Right renal pelvis (tissue), 4 donors: ENCODE data around the gene APOBEC3F. TPM values are rescaled to one million over a fixed set of nuclear protein-coding genes. Genes with fewer than 3 reads are reported as not detected.
"Not testable (repeated sequence)": the region's sequence is repeated elsewhere in the genome, so short reads cannot be mapped to it uniquely, and the experiment has no call there.

Experiments used
- DNase-seq, 4 donors: peaks; one replicate each; pipeline ENCODE4 v3.0.0-alpha.2; 2013; ENCODE audit warnings: low read depth in 4 of 4, low spot score in 3 of 4, missing footprints in 1 of 4
- polyA plus RNA-seq, 4 donors: library from polyadenylated mRNA; unstranded; fragments of 120-200 nt; gene quantifications; one replicate each; pipeline ENCODE4 v1.2.1, GENCODE V29; 2013; ENCODE audit not compliant: insufficient read length in 4 of 4

APOBEC3F gene
- polyA plus RNA-seq, 4 donors: 5.9 to 9.8 (median 7.2) TPM

DNA sequence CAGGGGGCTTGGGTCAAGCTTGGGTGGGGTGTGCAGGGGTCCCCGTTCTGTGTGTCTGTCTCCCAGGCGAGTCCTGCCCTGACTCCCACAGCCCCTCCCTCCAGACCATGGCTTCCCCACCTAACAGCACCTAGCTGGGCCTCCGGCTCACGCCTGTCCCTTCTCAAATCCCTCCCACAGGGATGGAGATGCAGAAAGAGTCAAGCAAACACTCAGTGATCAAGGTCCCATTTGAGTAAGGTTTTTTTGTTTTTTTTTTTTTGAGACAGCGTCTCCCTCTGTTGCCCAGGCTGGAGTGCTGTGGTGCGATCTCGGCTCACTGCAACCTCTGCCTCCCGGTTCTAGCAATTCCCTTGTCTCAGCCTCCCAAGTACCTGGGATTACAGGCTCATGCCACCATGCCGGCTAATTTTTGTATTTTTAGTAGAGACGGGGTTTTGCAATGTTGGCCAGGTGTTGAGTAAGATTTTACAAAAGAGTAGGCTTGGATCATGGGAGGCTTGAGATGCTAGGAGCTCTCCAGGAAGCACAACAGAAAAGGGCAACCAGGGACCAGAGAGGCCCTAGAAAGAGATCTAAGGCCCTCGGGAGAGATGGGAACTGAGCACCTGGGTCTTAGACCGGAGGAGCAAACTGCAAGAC lies 14.0 kb upstream of the APOBEC3F start:
- DNase-seq: no peak

DNA sequence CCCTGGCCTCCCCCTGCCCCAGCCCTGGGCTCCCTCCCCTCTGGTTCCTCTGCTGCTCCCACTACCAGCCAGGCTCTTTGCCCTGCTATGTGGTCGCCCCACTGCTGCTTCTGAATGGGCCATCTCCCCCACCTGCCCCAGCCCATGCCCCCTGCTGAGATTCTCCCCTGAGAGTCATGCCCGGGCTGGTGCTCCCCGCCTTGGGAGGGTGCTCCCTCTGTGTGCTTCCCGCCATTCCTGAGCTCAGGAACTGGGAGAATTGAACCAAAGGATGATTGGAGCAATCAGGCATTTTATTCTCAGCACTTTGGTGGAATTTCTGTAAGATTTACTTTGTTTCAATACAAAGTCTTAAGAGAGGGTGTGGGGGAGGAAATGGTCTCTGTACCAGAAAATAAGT lies 12.9 kb upstream of the APOBEC3F start:
- no peak for DNase-seq

DNA sequence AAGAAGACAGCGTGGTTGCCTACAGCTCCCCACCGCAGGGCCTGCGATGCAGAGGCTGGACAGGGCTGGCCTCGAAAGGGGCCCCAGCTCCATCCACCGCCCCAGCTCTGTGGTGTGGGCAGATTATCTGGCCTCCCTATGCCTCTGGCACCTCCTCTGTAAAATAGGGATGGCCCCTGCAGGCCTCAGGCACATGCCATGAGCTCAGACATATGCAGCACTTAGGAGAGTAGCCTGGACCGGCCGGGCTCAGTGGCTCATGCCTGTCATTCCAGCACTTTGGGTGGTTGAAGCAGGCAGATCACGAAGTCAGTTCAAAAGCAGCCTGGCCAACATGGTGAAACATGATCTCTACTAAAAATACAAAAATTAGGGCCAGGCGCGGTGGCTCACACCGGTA lies 12.4 kb upstream of the APOBEC3F start:
- no peak for DNase-seq

DNA sequence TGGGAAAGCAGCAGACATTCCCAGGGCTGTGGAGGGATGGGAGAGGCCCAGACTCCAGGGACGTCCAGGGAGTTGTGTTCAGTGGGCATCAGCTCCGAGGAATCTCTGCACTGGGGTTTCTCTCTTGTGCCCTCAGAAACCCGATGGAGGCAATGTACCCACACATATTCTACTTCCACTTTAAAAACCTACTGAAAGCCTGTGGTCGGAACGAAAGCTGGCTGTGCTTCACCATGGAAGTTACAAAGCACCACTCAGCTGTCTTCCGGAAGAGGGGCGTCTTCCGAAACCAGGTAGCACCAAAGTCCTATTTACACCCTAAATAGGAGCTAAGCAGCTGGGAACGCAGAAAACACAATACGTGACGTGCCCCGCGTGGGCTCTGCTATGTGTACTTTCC lies 11.4 kb upstream of the APOBEC3F start:
- DNase-seq: no peak

DNA sequence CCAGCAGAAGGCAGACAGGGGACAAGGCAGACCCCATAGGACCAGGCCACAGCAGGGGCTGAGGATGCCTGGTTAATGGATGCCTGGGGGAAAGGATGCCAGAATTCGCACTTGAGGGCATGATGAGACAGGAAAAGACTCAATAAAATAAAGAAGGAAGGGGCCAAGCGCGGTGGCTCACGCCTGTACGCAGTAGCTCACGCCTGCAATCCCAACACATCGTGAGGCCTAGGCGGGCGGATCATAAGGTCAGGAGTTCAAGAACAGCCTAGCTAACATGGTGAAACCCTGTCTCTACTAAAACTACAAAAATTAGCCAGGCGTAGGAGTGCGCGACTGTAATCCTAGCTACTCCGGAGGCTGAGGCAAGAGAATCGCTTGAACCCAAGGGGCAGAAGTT lies 10.0 kb upstream of the APOBEC3F start:
- DNase-seq: no peak

DNA sequence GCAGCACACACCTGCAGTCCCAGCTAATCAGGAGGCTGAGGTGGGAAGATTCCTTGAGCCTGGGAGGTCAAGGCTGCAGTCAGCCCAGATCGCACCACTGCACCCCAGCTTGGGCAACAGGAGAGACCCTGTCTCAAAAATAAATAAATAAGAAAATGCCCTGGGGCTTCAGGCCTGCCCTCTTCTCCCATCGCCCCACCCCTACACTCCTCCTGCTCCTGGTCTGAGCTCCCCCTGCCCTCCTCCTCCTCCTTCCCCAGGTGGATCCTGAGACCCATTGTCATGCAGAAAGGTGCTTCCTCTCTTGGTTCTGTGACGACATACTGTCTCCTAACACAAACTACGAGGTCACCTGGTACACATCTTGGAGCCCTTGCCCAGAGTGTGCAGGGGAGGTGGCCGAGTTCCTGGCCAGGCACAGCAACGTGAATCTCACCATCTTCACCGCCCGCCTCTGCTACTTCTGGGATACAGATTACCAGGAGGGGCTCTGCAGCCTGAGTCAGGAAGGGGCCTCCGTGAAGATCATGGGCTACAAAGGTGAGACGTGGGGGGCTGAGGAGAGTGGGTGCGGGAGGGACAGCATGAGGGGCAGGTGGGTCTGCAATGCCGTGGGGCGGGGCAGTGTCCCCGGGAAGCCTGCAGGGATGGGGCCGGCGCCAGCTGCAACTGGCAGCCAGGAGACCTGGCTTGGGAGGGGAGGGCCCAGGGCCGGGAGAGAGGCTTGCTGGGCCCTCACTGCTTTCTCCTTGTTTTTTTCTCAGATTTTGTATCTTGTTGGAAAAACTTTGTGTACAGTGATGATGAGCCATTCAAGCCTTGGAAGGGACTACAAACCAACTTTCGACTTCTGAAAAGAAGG lies 9.0 kb upstream of the APOBEC3F start:
- DNase-seq: not testable (repeated sequence)

DNA sequence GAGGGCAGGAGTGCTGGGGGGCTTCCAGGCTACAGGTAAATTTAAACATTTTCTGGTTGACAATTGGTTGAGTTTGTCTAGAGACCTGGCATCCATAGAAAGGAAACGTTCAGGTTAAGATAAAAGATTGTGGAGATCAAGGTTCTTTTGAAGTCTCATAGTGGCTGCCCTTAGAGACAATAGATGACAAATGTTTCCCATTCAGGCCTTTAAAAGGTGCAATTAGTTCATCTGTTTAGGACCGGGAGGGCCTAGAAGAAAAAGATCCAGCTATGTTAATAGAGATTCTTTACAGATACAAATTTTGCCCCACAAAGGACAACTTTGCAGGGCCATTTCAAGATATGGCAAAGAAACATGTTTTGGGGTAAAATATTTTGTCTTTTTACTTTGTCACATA lies 3.6 kb upstream of the APOBEC3F start:
- not testable (repeated sequence) for DNase-seq

DNA sequence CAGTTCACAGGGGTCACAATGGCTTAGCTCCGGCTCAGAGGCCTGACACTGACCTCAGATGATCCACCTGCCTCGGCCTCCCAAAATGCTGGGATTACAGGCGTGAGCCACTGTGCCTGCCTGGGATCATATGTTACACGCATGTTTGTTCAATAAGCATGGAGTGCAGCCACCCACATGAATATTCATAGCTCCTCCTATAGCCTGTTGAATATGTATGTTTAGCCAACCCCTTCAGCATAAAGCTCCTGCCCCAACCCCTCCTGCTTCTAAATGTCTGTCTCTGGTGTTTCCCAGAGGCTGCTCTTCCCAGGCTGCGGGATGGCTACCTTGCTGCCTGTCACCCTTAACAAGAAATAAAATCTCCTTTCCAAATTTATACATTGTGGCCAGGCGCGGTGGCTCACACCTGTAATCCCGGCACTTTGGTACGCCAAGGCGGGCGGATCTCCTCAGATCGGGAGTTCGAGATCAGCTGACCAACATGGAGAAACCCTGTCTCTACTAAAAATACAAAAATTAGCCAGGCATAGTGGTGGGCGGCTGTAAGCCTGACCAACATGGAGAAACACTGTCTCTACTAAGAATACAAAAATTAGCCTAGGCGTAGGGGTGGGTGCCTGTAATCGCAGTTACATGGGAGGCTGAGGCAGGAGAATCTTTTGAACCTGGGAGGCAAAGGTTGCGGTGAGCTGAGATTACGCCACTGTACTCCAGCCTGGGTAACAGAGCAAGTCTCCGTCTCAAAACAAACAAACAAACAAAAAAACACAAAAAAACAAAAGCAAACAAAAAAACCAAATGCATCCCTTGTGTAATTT lies 1.1 kb upstream of the APOBEC3F start:
- DNase-seq: no peak

DNA sequence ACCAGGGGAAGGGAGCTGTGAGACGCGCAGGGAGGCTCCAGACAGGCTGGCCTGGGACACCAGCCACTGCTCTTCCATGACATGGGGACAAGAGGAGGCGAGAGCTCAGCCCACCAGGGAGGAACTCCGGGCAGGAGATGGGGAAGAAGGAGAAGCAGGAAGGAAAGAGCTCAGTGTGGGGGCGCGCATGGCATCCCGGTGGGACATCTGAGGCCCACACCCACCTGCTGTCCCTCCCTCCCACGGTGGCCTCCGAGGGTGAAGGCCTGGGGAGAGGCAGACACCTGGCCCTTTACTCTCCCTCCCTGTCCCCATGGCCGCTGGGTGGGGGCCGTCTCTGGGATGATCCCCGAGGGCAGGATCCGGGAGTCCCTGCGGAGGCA lies 518 bp upstream of the APOBEC3F start:
- DNase-seq: not testable (repeated sequence)

DNA sequence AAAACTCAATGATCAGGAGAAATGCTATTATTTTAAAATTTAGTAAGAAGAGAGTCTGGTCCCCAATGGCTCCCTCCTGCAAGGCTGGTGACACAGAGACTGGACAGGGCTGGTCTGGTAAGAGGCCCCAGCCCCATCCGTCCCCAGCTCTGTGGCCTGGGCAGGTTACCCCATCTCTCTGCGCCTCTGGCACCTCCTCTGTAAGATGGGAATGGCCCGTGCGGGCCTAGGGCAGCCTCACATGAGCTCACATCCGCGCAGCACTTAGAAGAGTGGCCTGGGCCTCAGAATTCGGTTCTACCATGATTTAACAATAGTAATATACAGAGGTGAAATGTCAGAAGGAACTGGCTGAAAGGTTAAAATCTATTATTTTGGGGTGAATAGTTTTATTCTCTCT lies 1.2 kb downstream of the APOBEC3F start:
- DNase-seq: no peak

DNA sequence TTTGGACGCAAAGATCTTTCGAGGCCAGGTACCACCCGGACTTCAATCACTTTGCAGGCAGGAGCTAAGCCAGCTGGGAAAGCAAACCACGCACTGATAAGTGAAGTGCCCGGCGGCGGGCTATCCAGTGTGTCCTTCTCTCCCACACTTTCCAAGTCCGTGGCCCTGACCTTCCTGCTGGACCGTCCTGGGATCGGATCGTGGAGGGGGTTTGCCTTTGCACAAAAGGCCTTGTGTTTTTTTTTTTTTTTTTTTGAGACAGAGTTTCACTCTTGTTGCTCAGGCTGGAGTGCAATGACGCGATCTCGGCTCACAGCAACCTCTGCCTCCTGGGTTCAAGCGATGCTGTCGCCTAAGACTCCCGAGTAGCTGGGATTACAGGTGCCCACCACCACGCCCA lies 2.4 kb downstream of the APOBEC3F start:
- DNase-seq: not testable (repeated sequence)

DNA sequence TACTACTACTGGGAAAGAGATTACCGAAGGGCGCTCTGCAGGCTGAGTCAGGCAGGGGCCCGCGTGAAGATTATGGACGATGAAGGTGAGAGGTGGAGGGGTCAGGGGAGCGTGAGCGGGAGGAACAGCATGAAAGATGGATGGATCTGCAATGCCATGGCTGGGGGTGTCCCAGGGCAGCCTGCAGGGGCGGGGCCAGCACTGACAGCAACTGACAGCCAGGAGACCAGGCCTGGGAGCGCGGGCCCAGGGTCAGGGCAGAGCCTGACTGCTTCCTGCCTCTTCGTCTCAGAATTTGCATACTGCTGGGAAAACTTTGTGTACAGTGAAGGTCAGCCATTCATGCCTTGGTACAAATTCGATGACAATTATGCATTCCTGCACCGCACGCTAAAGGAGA lies 4.5 kb downstream of the APOBEC3F start:
- DNase-seq: not testable (repeated sequence)

DNA sequence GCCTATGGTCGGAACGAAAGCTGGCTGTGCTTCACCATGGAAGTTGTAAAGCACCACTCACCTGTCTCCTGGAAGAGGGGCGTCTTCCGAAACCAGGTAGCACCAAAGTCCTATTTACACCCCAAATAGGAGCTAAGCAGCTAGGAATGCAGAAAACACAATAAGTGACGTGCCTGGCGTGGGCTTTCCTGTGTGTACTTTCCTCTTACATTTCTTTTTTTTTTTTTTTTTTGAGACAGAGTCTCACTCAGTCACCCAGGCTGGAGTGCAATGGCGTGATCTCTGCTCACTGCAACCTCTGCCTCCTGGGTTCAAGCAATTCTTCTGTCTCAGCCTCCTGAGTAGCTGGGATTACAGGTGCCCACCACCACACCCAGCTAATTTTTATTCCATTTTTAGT lies 8.8 kb downstream of the APOBEC3F start:
- not testable (repeated sequence) for DNase-seq

DNA sequence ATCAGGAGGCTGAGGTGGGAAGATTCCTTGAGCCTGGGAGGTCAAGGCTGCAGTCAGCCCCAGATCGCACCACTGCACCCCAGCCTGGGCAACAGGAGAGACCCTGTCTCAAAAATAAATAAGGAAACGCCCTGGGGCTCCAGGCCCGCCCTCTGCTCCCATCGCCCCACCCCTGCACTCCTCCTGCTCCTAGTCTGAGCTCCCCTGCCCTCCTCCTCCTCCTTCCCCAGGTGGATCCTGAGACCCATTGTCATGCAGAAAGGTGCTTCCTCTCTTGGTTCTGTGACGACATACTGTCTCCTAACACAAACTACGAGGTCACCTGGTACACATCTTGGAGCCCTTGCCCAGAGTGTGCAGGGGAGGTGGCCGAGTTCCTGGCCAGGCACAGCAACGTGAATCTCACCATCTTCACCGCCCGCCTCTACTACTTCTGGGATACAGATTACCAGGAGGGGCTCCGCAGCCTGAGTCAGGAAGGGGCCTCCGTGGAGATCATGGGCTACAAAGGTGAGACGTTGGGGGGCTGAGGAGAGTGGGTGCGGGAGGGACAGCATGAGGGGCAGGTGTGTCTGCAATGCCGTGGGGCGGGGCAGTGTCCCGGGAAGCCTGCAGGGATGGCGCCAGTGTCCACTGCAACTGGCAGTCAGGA lies 11.3 kb downstream of the APOBEC3F start:
- DNase-seq: not testable (repeated sequence)

DNA sequence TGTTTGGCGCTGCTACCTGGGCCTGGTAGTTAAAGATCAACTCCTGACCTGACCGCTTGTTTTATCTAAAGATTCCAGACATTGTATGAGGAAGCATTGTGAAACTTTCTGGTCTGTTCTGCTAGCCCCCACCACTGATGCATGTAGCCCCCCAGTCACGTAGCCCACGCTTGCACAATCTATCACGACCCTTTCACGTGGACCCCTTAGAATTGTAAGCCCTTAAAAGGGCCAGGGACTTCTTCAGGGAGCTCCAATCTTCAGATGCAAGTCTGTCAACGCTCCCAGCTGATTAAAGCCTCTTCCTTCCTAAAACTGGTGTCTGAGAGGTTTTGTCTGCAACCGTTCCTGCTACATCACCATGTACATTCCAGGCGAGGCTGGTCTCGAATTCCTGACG lies 15.0 kb downstream of the APOBEC3F start:
- no peak for DNase-seq

DNA sequence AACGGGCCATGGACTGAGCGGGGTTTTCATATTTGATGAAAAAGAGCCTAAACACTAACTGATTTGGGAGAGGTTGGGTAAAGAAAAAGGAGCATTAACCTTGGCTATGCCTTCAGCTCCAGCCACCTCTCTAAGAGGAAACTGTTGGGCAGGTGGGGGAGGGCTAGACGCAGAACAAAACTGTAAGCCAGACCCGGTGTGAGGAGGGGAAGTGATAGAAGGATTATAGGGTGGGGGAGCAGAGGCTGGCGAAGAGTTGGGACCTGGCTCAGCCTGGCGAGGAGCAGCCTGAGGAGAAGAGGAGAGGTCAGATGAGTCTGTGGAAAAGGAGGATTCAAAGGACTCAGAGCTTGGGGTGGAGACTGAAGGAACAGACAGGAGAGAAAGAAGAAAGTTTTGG lies 20.6 kb downstream of the APOBEC3F start:
- not testable (repeated sequence) for DNase-seq

DNA sequence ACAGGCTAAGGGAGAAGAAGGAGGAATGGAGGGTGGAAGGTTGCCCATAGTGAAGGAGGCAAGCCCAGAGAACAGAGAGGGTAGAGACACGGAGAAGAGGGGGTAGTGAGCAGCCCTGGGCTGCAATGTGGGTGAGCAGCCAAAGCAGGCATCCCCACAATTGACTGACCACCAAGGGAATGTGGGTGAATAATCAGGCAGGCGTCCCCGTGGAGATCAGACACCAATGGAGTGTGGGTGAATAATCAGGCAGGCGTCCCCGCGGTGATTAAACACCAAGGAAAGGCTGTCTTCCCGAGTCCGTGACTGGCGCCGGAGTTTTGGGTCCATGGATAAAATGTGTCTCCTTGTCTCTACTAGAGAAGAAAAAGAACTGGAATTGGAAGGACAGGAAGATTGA lies 21.3 kb downstream of the APOBEC3F start:
- not testable (repeated sequence) for DNase-seq

DNA sequence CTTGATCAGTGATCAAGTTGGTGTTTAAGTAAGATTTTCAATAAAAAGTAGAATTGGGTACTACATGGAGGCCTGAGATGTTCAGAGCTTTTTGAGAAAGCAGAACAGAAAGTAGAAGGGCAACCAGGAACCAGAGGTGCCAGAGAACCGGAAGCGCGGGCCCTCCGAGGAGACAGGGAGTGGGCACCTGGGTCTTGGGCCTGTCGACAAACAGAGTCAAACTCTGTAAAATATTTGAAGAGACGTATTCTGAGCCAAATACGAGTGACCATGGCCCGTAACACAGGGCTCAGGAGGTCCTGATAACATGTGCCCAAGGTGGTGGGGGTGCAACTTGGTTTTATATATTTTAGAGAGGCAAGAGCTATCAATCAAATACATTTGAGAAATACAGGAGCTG lies 23.2 kb downstream of the APOBEC3F start:
- DNase-seq: not testable (repeated sequence)

DNA sequence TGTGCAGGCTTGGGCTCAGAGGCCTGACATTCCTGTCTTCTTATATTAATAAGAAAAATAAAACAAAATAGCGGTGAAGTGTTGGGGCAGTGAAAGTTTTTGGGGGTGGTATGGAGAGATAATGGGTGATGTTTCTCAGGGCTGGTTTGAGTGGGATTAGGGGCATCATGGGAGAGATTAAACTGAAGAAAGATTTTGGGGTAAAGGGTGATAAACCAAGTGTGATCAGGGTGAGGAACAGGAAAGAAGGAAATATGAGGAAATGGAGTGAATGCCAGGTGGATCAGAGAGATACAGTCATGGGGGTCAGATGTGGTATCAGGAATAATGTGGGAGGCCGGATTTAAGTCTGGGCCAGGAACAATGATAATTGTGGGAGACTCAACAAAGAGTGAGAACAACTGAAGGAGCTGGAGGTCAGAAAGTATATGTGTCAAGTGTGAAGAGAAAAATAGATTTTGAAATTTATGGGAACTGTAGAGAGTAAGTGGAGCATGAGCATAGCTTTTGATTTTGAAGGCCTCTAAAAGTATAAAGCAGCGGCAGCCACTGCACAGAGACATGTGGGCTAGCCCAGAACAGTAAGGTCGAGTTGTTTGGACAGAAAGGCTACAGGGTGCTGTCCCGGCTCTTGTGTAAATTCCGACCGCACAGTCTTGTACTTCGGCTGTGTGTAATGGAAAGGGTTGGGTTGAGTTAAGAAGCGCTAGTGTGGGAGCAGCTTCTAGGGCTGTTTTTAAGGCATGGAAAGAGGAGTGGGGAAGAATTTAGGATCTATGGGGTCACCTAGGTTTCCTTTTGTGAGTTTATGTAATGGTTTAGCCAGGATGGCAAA lies 26.0 kb downstream of the APOBEC3F start:
- DNase-seq: not testable (repeated sequence)
